ENCODE data around the gene IL6.

- TF ChIP-seq POLR2A (IDR thresholded peaks at IDR 0.05; ENCODE audit: low read depth, low read length) (no peak), POLR2AphosphoS5 (IDR thresholded peaks at IDR 0.05; ENCODE audit: low read depth, low read length) (no peak)
These were observed 14.0 kb upstream of the IL6 start for GRCh38 chr7:22712999-22713398.
